ENCODE results near the gene SERINC5. TPM values are rescaled to one million over a fixed set of nuclear protein-coding genes. Genes with fewer than 3 reads are reported as not detected.

The SERINC5 gene
- total RNA-seq, 3 donors from 2014 or later (not counting 1 experiment from before 2014, with no cell fraction given), result 6.8 to 18.9 (median 14.5) TPM

DNA sequence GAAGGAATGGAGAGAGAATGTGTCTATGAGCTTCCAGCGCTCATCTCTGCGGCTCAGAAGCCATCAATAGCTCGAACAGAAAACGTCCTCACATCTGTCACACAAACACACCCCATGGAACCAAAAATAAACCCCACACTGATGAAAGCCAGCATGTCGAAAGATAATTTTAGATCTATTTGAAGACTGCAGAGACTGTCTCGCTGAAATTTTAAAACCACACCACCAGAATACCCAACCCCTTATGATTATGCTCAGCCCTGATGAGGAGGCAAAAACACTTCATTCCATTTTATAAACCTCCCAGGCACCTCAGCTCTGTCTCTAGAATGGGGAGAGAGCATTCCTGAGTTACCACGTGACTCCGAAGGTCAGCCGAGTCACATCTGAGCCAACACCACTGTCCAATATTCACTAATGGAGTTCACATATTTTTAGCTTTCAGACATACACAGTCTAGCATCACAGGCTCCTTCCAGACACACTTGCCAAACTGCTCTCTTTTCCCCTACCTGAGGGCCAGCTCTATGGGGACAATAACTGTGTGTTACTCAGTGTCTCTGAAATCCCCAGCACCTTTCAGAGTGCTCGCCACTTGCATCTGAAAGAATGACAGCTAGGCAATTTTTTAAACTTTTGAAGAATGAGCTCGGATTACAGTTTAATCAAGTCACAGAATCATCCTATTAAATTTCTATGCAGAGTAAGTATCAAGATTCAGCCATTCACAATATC is 63.2 kb downstream of the SERINC5 start:
- 60% methylated on average over 11 of the region's 11 CpGs for WGBS (ENCODE audit: insufficient coverage)
- ATAC-seq (no peak), DNase-seq (peak in 1 of 2 donors; percentile 59)
- TF ChIP-seq CTCF (IDR thresholded peaks at IDR 0.05), result no peak
- Mint-ChIP-seq H3K9me3 (no peaks in the 10 kb centered on the region), H3K4me1 (peaks cover 50 to 51% of the 10 kb centered on the region in 2 donors), H3K27me3 (ENCODE audit: low read depth in 2 of 2) (no peaks in the 10 kb centered on the region), H3K36me3 (no peaks in the 10 kb centered on the region), H3K27ac (peak overlapping the region; percentile 0 to 6), H3K4me3 (peak overlapping the region; percentile 7)
- Histone ChIP-seq H3K9me3 (ENCODE audit: control insufficient read depth, insufficient read depth, low read length) (no peaks in the 10 kb centered on the region), H3K4me3 (ENCODE audit: low read length) (no peak overlapping the region), H3K27ac (ENCODE audit: low read length) (no peak overlapping the region), H3K4me1 (ENCODE audit: control insufficient read depth, insufficient read depth, low read length) (peaks cover 8% of the 10 kb centered on the region), H3K36me3 (ENCODE audit: control insufficient read depth, insufficient read depth, low read length) (no peaks in the 10 kb centered on the region), H3K27me3 (ENCODE audit: control insufficient read depth, insufficient read depth, low read length) (no peaks in the 10 kb centered on the region)
- intact Hi-C loops (cut with micrococcal nuclease), result no loop called here

- Histone ChIP-seq H3K27me3 (ENCODE audit: control insufficient read depth, insufficient read depth, low read length) (no peaks in the 10 kb centered on the region), H3K4me1 (ENCODE audit: control insufficient read depth, insufficient read depth, low read length) (peaks cover 8% of the 10 kb centered on the region), H3K9me3 (ENCODE audit: control insufficient read depth, insufficient read depth, low read length) (no peaks in the 10 kb centered on the region), H3K27ac (ENCODE audit: low read length) (no peak overlapping the region), H3K4me3 (ENCODE audit: low read length) (no peak overlapping the region), H3K36me3 (ENCODE audit: control insufficient read depth, insufficient read depth, low read length) (no peaks in the 10 kb centered on the region)
- intact Hi-C loops (cut with micrococcal nuclease), result no loop called here
- Mint-ChIP-seq H3K27me3 (ENCODE audit: low read depth in 2 of 2) (no peaks in the 10 kb centered on the region), H3K4me3 (peak overlapping the region; percentile 25), H3K4me1 (peaks cover 50 to 51% of the 10 kb centered on the region in 2 donors), H3K36me3 (no peaks in the 10 kb centered on the region), H3K27ac (peak overlapping the region in 1 of 2 donors; percentile 6), H3K9me3 (no peaks in the 10 kb centered on the region)
- ATAC-seq (peak in 2 of 3 donors; percentile 39 to 68), DNase-seq (peak in 1 of 2 donors; percentile 69)
- no peak for TF ChIP-seq CTCF (IDR thresholded peaks at IDR 0.05)
- WGBS (ENCODE audit: insufficient coverage), result 59% methylated on average over 4 of the region's 4 CpGs
Measured at GRCh38 chr5:80191991-80192398, 63.9 kb downstream of the SERINC5 start.

DNA sequence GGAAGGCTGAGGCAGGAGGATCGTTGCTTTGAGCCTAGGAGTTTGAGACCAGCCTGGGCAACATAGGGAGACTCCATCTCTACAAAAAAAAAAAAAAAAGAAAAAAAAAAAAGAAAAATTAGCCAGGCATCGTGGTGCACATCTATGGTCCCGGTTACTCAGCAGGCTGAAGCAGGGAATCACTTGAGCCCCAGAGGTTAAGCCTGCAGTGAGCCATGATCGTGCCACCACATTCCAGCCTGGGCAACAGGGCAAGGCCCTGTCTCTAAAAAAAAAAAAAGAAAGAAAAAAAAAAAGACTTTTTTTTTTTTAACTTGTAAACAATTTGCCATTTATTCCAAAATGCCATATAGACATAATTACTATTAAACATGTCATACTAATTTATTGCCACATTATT is 64.5 kb downstream of the SERINC5 start:
- 84% methylated on average over 4 of the region's 4 CpGs for WGBS (ENCODE audit: insufficient coverage)
- H3K4me1 ChIP-seq (ENCODE audit: control insufficient read depth, insufficient read depth, low read length), result peaks cover 8% of the 10 kb centered on the region
- no peak overlapping the region for H3K4me3 ChIP-seq (ENCODE audit: low read length)
- H3K4me1 Mint-ChIP-seq, result peaks cover 54% of the 10 kb centered on the region in 2 donors
- intact Hi-C loops (cut with micrococcal nuclease), result no loop called here
- DNase-seq (peak in 1 of 2 donors; percentile 25), ATAC-seq (no peak)
- H3K27ac Mint-ChIP-seq, result peak overlapping the region in 1 of 2 donors; percentile 8
- H3K36me3 ChIP-seq (ENCODE audit: control insufficient read depth, insufficient read depth, low read length), result no peaks in the 10 kb centered on the region
- no peaks in the 10 kb centered on the region for H3K27me3 Mint-ChIP-seq (ENCODE audit: low read depth in 2 of 2)
- H3K36me3 Mint-ChIP-seq, result no peaks in the 10 kb centered on the region
- no peaks in the 10 kb centered on the region for H3K9me3 ChIP-seq (ENCODE audit: control insufficient read depth, insufficient read depth, low read length)
- H3K4me3 Mint-ChIP-seq, result peak overlapping the region; percentile 56
- no peaks in the 10 kb centered on the region for H3K27me3 ChIP-seq (ENCODE audit: control insufficient read depth, insufficient read depth, low read length)
- no peak overlapping the region for H3K27ac ChIP-seq (ENCODE audit: low read length)
- no peak for TF ChIP-seq CTCF (IDR thresholded peaks at IDR 0.05)
- no peaks in the 10 kb centered on the region for H3K9me3 Mint-ChIP-seq
